ENCODE results near the gene TALDO1. TPM values are rescaled to one million over a fixed set of nuclear protein-coding genes. Genes with fewer than 3 reads are reported as not detected.

The TALDO1 gene
- total RNA-seq, 1 experiment from 2014 or later, result 268 TPM

DNA sequence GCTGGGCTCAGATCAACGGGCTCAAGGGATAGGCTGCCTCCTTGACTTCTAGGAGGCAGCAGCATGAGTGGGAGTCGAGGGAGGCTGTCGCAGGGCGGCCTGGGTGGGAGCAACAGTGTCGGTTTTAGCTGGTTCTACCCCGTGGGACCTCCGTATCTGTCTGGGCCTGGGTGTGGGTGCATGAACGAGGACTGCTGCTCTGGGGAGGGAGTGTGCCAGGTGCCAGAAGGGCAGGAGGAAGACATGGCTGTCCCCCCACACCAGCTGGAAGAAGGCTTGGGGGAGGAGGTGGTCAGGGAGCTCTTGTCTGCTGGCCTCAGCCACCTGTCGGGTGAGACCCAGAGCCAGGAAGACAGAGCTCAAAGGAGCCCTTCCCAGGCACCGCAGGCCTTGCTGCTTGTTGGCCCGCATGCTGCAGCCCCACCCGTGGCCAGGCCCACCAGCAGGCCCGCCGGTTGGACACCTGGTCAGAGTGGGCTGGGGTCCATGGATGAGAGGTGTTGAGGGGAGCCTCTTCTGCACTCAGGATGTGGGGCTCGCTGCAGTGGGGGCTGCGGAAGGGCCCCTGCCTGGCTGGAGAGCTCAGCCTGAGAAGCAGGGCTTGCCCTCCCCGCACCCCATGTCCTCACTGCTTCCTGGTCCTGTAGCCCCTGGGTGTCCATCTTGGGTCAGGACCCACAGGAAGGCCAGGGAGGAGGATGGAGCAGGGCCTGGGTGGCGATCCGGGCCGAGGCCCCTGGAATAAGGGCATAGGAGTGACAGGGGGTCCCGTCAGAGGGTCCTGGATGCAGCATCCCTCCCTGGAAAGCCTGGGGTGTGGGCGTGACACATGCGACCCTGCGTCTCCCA lies 39.2 kb downstream of the TALDO1 start:
- peak overlapping the region in 2 of 3 experiments; percentile 76 to 81; a peak in 3 of 7 replicates for H3K27ac Mint-ChIP-seq
- H2BK12ac ChIP-seq (ENCODE audit: insufficient read length, low read depth, low read length), result no peak overlapping the region
- H3K79me1 ChIP-seq (ENCODE audit: insufficient read depth, low read depth, low read length, poor library complexity, severe bottlenecking), result no peaks in the 10 kb centered on the region

More for the DNA sequence above, 39.2 kb downstream of the TALDO1 start:
- Histone ChIP-seq H3K4me1 (ENCODE audit: insufficient read depth, low read length) (peaks cover 2% of the 10 kb centered on the region; the same call in 1 of the 2 replicates), H3K23me2 (ENCODE audit: insufficient read length, low read depth, low read length, poor library complexity, severe bottlenecking) (peaks cover 4% of the 10 kb centered on the region), H3K79me2 (ENCODE audit: insufficient read depth, low read length) (no peaks in the 10 kb centered on the region), H3K9me3 (ENCODE audit: control insufficient read depth, low read depth, low read length) (no peaks in the 10 kb centered on the region), H2AK5ac (ENCODE audit: insufficient read length, low read length) (no peak overlapping the region), H3K27me3 (ENCODE audit: insufficient read depth, low read length) (no peaks in the 10 kb centered on the region), H2BK20ac (ENCODE audit: low read depth, low read length, poor library complexity, severe bottlenecking) (no peak overlapping the region), H4K20me1 (ENCODE audit: control insufficient read depth, insufficient read depth, insufficient read length) (no peaks in the 10 kb centered on the region), H4K91ac (ENCODE audit: insufficient read length, low read depth, low read length) (no peak overlapping the region), H3K4ac (ENCODE audit: low read depth, low read length) (no peak overlapping the region), H4K5ac (ENCODE audit: insufficient read length, low read depth, low read length) (no peak overlapping the region), H3K9ac (ENCODE audit: extremely low read depth, insufficient read length, low read length) (no peak overlapping the region), H4K8ac (replicated peaks; ENCODE audit: insufficient read length, low read depth, low read length) (no peak overlapping the region), H3K18ac (ENCODE audit: insufficient read length, low read depth, low read length) (no peak overlapping the region), H2BK15ac (ENCODE audit: low read depth, low read length) (no peak overlapping the region), H3K27ac (ENCODE audit: insufficient read length, low read depth, low read length) (no peak overlapping the region), H2AFZ (ENCODE audit: low read length) (no peak overlapping the region), H2BK120ac (ENCODE audit: low read depth, low read length, poor library complexity, severe bottlenecking) (no peak overlapping the region), H3K56ac (ENCODE audit: insufficient read length, low read depth, low read length) (no peak overlapping the region), H3K14ac (ENCODE audit: insufficient read depth, low read length) (no peak overlapping the region; the same call in 1 of the 2 replicates), H3T11ph (ENCODE audit: low read length) (no peak overlapping the region), H2BK5ac (ENCODE audit: insufficient read length, low read length) (no peak overlapping the region), H3K23ac (ENCODE audit: insufficient read length, low read depth, low read length) (no peak overlapping the region), H3K4me2 (ENCODE audit: insufficient read depth, insufficient read length, low read length) (no peak overlapping the region)
- no CpG with 5 or more reads among the region's 24 CpGs for WGBS (ENCODE audit: extremely low coverage, insufficient read length, low lambda C conversion rate)
- no peak for DNase-seq
- H3K36me3 Mint-ChIP-seq (ENCODE audit: insufficient read depth in 1 of 3, low read depth in 3 of 3), result peaks cover 3 to 10% (median 4%) of the 10 kb centered on the region in 3 experiments; a peak in 5 of 7 replicates
- H3K4me1 Mint-ChIP-seq, result peaks cover 23 to 44% of the 10 kb centered on the region in 2 experiments
- H3K9me3 Mint-ChIP-seq, result no peaks in the 10 kb centered on the region
- TF ChIP-seq, protein P1, sequence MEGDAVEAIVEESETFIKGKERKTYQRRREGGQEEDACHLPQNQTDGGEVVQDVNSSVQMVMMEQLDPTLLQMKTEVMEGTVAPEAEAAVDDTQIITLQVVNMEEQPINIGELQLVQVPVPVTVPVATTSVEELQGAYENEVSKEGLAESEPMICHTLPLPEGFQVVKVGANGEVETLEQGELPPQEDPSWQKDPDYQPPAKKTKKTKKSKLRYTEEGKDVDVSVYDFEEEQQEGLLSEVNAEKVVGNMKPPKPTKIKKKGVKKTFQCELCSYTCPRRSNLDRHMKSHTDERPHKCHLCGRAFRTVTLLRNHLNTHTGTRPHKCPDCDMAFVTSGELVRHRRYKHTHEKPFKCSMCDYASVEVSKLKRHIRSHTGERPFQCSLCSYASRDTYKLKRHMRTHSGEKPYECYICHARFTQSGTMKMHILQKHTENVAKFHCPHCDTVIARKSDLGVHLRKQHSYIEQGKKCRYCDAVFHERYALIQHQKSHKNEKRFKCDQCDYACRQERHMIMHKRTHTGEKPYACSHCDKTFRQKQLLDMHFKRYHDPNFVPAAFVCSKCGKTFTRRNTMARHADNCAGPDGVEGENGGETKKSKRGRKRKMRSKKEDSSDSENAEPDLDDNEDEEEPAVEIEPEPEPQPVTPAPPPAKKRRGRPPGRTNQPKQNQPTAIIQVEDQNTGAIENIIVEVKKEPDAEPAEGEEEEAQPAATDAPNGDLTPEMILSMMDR (conservative IDR thresholded peaks at IDR 0.05), result no peak
- H3K4me3 Mint-ChIP-seq, result peak overlapping the region in 1 of 2 experiments; percentile 9; a peak in 1 of 5 replicates
- peaks cover 10% of the 10 kb centered on the region for H3K27me3 Mint-ChIP-seq (ENCODE audit: low read depth)

Data from H9 (cell line).